GM12875 (cell line): Measurements from ENCODE around the gene RBM12.
"Not testable (repeated sequence)": the region's sequence is repeated elsewhere in the genome, so short reads cannot be mapped to it uniquely, and the experiment has no call there.

Source experiments
- H3K4me3 ChIP-seq: one replicate; pipeline ENCODE4 v1.5.1; 2011; ENCODE audit warnings: low read depth, low read length, control low read depth
- TF ChIP-seq, protein P1 (sequence below): IDR thresholded peaks from 2 replicates; pipeline ENCODE4 v1.5.1; 2011; ENCODE audit warnings: low read depth, mild to moderate bottlenecking, control low read depth, inconsistent platforms, low read length, moderate library complexity, borderline replicate concordance; ENCODE audit not compliant: insufficient read depth

Gene RBM12

DNA sequence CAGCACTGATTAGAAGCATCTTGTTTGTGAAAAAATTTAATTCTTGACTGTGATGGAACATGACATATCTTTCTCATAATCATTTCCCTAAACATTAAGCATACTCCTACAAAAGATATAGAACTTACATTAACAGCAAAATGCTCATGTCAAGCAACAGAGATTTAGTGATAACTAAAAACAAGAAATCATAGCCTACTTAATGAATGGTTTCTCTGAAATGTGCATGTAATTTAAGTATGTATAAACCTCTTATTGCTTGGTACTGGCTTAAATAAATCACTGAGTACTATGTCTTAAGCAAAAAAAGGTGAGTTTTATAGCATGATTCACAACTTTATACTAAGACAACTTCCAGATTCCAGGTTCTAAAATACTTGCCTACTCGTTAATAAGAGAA lies 43.8 kb upstream of the RBM12 start:
- TF ChIP-seq, protein P1, sequence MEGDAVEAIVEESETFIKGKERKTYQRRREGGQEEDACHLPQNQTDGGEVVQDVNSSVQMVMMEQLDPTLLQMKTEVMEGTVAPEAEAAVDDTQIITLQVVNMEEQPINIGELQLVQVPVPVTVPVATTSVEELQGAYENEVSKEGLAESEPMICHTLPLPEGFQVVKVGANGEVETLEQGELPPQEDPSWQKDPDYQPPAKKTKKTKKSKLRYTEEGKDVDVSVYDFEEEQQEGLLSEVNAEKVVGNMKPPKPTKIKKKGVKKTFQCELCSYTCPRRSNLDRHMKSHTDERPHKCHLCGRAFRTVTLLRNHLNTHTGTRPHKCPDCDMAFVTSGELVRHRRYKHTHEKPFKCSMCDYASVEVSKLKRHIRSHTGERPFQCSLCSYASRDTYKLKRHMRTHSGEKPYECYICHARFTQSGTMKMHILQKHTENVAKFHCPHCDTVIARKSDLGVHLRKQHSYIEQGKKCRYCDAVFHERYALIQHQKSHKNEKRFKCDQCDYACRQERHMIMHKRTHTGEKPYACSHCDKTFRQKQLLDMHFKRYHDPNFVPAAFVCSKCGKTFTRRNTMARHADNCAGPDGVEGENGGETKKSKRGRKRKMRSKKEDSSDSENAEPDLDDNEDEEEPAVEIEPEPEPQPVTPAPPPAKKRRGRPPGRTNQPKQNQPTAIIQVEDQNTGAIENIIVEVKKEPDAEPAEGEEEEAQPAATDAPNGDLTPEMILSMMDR: no peak

DNA sequence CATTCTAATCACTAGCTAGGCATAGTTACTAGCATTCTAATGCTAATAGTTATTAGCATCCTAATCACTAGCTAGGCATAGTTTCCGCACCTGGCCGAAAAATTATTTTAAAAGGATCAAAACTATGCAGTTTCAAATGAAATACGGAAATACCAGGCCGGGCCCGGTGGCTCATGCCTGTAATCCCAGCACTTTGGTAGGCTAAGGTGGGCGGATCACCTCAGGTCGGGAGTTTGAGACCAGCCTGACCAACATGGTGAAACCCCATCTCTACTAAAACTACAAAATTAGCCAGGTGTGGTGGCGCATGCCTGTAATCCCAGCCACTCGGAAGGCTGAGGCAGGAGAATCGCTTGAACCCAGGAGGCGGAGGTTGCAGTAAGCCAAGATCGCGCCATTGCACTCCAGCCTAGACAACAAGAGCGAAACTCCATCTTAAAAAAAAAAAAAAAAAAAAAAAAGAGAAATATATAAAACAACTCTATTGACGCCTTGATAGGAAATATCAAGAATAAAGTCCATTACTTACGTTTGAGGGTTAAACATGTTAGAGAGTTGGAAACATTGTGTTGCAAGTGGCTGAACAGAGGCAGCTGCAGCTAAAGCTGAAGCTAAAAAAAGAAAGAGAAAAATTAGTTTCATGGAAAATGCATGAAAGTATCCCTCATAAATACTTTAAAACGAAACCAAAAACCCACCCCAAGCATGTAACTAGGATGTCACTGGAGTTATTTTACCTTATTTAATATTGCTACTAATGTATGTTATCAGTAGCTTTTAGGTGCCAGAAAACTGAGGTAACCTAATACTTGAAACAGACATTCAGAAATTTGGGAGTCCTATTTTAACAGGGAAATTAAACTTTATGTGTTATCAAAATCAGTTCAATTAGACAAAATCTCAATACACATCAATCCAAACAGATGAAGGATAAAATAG lies 42.2 kb upstream of the RBM12 start:
- not testable (repeated sequence) for H3K4me3 ChIP-seq

More for the DNA sequence above, 43.8 kb upstream of the RBM12 start:
- H3K4me3 ChIP-seq: no peak overlapping the region

DNA sequence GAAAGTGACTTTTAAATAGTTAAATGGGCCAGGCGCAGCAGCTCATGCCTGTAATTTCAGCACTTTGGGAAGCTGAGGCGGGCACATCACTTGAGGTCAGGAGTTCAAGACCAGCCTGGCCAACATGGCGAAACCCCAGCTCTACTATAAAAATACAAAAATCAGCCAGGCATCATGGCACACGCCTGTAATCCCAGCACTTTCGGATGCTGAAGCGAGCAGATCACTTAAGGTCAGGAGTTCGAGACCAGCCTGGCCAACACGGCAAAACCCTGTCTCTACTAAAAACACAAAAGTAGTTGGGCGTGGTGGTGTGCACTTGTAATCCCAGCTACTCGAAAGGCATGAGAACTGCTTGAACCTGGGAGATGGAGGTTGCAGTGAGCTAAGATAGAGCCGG lies 41.2 kb upstream of the RBM12 start:
- H3K4me3 ChIP-seq: not testable (repeated sequence)

DNA sequence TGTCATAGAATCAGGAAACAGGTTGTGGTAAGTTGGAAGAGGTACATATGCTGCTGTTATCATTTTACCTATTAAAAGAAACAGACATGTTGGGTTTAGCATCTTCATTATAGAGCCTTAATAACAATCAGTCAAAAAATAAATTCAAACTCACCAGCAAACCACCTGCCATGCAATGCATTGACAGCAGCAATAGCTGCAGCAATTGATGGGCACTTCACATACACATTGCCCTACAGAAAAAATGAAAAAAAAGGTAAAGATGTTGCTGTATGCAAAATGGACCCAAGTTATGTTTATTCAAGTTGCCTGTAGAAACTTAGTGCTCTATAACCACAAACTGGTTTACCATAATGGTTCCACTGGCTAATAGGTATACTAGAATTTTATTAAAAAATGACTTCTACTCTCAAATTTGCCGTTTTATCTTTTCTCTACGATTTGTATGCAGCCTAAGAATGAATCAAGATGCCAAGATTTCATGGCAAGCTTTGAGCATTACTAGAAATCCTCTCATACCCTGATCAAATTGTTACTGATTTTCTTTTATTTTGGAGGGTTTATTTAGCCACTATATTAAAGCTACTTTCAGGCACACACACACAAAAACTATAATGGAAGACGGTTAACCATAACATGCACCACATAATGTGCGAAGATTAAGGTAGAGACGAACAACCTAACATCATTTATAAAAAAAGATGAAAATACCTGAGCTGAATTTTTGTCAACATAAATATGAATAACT lies 40.0 kb upstream of the RBM12 start:
- TF ChIP-seq, protein P1: no peak
- H3K4me3 ChIP-seq: no peak overlapping the region

DNA sequence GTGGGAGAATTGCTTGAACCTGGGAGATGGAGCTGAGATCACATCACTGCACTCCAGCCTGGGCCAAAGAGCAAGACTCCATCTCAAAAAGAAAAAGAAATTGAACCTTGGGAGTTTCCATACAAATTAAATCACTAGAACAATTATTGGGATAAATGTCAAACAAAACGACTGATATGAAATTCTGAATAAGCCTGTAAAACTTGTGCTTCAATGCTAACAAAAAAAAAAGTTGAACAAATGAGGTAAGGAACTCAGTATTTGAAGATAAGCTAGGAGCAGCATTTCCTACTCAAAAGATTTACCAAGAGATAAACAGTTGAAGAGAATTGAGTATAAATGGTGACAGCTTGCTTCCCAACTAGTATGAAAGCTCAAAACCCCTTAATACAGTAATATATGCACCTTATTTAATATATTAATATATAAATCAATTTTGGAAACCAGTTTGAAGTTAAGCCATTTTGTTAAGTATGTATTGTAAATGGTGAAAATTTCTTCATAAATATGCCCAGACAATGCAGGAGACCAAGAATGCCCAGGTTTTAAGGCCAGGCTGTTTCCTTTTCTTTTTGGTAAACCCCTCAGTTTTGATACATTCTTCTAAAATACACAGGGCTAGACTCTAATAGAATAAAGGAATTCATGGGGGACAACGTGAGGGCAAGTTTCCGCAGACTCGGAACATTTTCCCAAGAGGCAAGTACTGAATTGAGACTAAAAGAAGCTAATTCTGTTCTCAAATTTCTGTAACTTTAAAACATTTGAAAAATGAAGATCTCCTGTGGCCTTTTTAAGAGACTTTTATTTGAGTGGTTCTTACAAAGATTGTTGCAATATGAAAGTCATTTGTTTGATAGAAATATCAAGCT lies 38.4 kb upstream of the RBM12 start:
- no peak overlapping the region for H3K4me3 ChIP-seq
- TF ChIP-seq, protein P1: no peak

DNA sequence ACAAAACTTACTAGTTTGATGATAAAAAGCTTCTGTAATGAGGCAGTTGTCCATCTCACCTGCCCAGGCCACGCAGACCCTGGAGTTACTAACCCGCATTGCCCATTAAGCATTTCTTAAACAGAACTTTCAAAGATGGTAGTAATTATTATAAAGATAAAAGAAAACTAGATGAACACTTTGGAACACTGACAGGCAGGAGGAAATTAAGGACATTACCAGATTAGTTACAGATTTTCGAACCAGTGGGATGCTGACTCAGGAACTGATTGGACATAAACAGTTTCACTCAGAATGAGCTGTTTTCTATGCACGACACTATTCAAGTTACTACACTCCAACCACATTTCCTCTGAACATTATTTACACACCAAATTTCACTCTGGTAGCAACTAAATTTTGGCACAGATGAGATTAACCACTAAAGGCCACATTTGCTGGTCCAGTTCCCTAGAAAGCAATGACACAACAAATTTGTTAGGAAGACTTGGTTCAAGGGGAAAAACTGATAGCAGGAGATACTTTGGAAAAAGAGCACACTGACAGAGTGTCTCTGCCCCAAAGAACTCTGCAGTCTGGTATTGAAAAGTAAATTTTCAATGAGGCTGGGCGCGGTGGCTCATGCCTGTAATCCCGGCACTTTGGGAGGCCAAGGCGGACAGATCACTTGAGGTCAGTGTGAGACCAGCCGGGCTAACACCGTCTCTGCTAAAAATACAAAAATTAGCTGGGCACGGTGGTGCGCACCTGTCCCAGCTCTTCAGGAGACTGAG lies 37.5 kb upstream of the RBM12 start:
- no peak overlapping the region for H3K4me3 ChIP-seq
- TF ChIP-seq, protein P1: no peak

DNA sequence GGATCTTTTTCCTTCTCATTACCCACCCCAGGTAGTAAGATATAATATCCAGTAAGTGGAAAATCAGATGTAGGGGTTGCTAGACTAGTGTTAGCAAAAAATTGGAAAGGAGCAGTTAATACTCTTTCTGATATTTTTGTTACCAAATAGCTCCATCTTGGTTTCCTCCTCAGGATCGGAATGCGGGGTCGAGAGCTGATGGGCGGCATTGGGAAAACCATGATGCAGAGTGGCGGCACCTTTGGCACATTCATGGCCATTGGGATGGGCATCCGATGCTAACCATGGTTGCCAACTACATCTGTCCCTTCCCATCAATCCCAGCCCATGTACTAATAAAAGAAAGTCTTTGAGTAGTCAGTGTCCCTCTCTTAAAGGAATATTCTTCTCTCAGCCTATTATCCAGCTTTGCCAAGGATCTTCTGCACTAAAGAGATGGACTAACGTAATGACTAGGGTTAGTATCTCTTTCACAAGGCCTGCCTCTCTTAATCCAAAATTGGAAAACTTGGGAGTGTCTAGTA lies 36.0 kb upstream of the RBM12 start:
- TF ChIP-seq, protein P1: no peak
- H3K4me3 ChIP-seq: no peak overlapping the region
